Sigmoid colon (tissue), 4 donors: ENCODE measurements around the gene ADCK2.

Source experiments
- CTCF ChIP-seq, 4 experiments: fragments of 450-650 bp in 3 of 4; fragments of 200-600 bp in 1 of 4; IDR thresholded peaks; one replicate each; pipeline ENCODE4 v1.5.1; 2016 to 2019; ENCODE audit warnings: antibody characterized with exemption in 4 of 4, mild to moderate bottlenecking in 3 of 4, moderate library complexity in 2 of 4
- EP300 ChIP-seq, 4 donors: sonication (generic); formaldehyde crosslinking; IDR thresholded peaks; one replicate each; pipeline ENCODE4 v1.6.1; 2017; ENCODE audit warnings: antibody characterized with exemption in 4 of 4
- POLR2A ChIP-seq, 2 donors: fragments of 450-650 bp; IDR thresholded peaks; one replicate each; pipeline ENCODE4 v1.6.1; 2016; ENCODE audit warnings: antibody characterized with exemption in 2 of 2, mild to moderate bottlenecking in 2 of 2, moderate library complexity in 2 of 2
- POLR2AphosphoS5 ChIP-seq, 4 donors: sonication (generic); formaldehyde crosslinking; IDR thresholded peaks; one replicate each; pipeline ENCODE4 v1.6.1; 2017; ENCODE audit warnings: antibody characterized with exemption in 4 of 4

- TF ChIP-seq CTCF (IDR thresholded peaks at IDR 0.05): no peak
- no peak for TF ChIP-seq EP300 (IDR thresholded peaks at IDR 0.05)
- no peak for TF ChIP-seq POLR2AphosphoS5 (IDR thresholded peaks at IDR 0.05)
- no peak for TF ChIP-seq POLR2A (IDR thresholded peaks at IDR 0.05)
Measured at GRCh38 chr7:140722254-140722653, 49.5 kb downstream of the ADCK2 start.
